GM18519 (cell line): Measurements from ENCODE around the gene LMBR1L.

Source experiments
- ATAC-seq: cut with Tn5 transposase; IDR thresholded peaks from one replicate; pipeline ENCODE4 v1.9.1; 2021; ENCODE audit warnings: mild to moderate bottlenecking, moderate library complexity; ENCODE audit not compliant: unreplicated experiment, low FRiP score

The LMBR1L gene

GRCh38 chr12:49055978-49056754 lies 54.5 kb downstream of the LMBR1L start:
- ATAC-seq = peak; percentile 60

GRCh38 chr12:49055092-49055491 lies 55.6 kb downstream of the LMBR1L start:
- ATAC-seq = no peak

DNA sequence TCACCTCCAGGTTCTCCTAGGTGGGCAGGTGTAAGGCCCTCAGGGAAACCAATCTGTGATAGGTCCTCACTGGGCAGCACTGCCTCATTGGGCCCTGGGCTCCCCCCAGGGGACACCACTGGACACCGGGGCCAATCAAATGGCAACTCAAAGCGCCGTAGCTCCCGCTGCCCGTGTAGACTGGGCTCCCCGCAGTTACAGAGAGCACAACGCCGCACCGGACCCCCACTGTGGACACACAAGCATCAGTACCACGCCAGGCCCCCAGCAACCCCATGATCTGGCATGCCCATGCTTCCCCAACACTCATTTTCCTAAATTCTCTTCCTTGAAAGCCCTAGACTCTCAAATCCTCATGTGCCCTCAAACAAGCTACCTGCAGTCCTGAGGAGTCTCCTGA lies 56.1 kb downstream of the LMBR1L start:
- ATAC-seq = no peak

DNA sequence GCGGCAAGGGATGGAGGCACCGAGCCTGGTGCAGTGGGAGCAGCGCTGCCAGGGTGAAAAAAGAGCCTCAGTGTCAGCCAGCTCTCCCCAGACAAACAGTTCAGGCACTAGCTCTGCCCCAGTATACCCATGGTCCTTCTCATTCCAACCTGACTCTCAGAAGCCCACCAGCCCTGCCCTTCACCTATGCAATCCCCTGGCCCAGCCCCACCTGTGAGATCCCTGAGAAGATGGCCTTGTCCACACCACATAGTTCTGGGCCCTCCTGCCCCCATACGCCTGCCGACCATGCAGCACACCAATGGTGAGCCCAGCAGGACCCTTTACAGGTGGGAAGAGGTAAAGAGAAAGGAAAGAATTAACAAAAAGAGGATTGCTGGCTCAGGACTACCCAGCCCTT lies 56.6 kb downstream of the LMBR1L start:
- no peak for ATAC-seq

GRCh38 chr12:49052451-49053208 lies 58.0 kb downstream of the LMBR1L start:
- ATAC-seq = no peak

- no peak for ATAC-seq
Measured at GRCh38 chr12:49051777-49052438, 58.7 kb downstream of the LMBR1L start.

DNA sequence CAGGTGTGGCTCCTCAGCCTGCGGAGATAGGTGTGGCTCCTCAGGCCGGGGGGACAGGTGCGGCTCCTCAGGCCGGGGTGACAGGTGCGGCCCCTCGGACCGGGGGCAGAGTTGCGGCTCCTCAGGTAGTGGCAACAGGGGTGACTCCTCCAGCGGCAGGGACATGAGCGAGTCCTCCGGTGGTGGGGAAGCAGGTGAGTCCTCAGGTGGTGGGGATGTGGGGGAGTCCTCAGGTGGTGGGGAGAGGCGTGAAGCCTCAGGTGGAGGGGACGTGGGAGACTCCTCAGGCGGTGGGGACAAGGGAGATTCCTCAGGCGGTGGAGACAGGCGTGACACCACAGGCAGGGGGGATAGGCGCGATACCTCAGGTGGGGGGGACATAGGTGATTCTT lies 59.3 kb downstream of the LMBR1L start:
- ATAC-seq = no peak

DNA sequence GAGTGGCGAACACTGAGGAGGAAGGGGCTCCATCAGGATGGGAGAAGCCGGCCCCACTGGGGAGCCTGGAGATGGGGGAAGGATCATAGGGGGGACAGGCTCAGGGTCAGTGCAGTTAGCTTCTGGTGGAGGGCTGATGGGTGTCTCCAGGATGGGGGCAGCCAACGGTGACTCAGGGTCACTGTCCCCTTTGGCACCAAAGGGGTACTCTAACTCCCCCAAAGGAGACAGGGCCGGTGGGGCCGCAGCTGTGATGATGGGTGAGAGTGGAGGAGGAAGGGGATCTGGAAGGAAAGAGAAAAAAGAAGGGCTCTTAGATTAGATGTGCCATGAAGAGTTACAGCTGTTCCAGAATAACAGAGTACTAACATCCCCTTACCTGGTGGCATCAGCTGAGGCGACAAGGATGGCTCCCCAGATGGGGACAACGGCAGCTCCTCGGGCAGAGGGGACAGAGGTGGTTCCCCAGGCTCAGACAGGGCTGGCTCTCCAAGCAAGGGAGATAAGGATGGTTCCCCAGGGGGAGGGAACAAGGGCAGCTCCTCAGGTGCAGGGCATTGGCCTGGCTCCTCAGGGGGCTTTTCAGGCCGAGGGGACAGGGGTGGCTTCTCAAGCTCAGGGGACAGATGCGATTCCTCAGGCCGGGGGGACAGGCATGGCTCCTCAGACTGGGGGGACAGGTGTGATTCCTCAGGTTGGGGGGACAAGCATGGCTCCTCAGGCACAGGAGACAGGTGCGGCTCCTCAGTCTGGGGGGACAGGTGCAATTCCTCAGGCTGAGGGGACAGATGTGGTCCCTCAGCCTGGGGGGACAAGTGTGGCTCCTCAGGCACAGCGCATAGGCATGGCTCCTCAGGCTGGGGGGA lies 59.9 kb downstream of the LMBR1L start:
- ATAC-seq = no peak

DNA sequence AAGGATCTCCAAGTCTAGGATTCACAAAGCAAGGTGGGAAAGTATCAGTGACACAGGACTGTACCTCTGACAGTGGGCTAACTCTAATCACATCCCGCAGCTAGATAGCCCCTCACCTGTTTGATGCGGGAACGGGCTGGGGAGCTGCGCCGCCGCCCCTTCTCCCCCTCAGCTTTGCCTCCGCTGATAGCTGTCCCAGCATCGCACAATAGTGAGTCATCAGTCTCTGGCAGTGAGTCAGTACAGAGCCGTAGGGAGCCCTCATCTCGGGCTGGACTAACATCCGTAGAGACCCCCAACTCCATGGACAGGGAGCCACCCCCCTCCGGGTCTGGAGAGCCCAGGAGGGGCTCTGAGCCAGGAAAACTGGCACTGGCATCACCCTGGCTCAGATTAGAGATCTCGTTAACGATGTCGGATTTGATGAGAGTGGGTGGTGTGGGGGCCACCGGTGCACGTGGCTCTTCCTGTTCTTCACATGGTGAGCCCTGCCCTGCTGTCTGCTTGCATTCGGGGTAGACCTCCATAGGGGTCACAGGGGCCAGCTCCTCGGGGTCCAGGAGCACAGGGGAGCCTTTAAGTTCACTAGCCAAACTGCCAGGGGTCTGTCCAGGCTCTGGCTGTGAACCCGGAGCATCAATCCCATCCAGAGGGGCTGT lies 61.0 kb downstream of the LMBR1L start:
- ATAC-seq = no peak

DNA sequence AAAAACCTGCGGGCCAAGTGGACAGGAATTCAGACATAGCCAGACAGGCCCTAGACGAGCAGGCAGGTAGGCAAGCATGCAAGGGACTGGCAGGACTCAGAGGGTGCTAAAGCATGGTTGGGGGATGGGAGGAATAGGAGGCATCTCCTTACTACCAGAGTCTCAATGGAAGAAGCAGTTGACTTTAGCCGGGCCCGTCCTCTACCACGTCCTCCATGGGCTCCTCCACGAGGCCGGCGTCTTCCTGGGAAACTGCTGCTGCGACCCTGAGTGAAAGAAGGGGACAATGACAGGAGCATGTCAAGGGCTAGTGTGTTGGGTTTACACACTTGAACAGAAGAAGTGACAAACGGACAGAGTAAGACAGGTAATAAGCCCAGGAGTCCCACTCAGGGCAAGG lies 61.7 kb downstream of the LMBR1L start:
- no peak for ATAC-seq
